Loucy (cell line): ENCODE results near the gene PKP4.

Source experiments
- CTCF ChIP-seq: fragments of 200-600 bp; sonication (generic); conservative IDR thresholded peaks from 2 replicates; pipeline ENCODE4 v1.5.1; 2014; ENCODE audit warnings: mild to moderate bottlenecking, antibody characterized with exemption, low read length
- EZH2phosphoT487 ChIP-seq: fragments of 200-600 bp; IDR thresholded peaks from 2 replicates; pipeline ENCODE4 v1.6.1; 2018; ENCODE audit warnings: antibody characterized with exemption, mild to moderate bottlenecking, moderate library complexity, borderline replicate concordance

- no peak for TF ChIP-seq CTCF
- TF ChIP-seq EZH2phosphoT487, result no peak
These were observed 190.9 kb downstream of the PKP4 start for GRCh38 chr2:158647436-158648231.
